Smooth muscle cell (in vitro differentiated cells): ENCODE results near the gene CNTNAP2. TPM values are rescaled to one million over a fixed set of nuclear protein-coding genes. Genes with fewer than 3 reads are reported as not detected.

ENCODE experiments used
- DNase-seq: peaks from one replicate; lab custom pipeline; 2025; ENCODE audit not compliant: unreplicated experiment; lab: John Stamatoyannopoulos, UW
- H2AFZ ChIP-seq: fragments of 200-600 bp; sonication (generic); 2 replicates; pipeline ENCODE4 v1.6.0; 2016; ENCODE audit warnings: antibody characterized with exemption, low read depth, mild to moderate bottlenecking
- H3F3A ChIP-seq: fragments of 200-600 bp; sonication (generic); 2 replicates; pipeline ENCODE4 v1.6.0; 2017; ENCODE audit warnings: antibody characterized with exemption, low read depth
- H3K27ac ChIP-seq: fragments of 200-600 bp; sonication (generic); 2 replicates; pipeline ENCODE4 v1.5.1; 2016; ENCODE audit warnings: low read depth, mild to moderate bottlenecking
- H3K27me3 ChIP-seq: fragments of 200-600 bp; sonication (generic); 2 replicates; pipeline ENCODE4 v1.6.1; 2016; ENCODE audit warnings: low read depth, mild to moderate bottlenecking
- H3K36me3 ChIP-seq: fragments of 200-600 bp; sonication (generic); 2 replicates; pipeline ENCODE4 v1.5.1; 2016; ENCODE audit warnings: low read depth
- H3K4me1 ChIP-seq: fragments of 200-600 bp; sonication (generic); 2 replicates; pipeline ENCODE4 v1.5.1; 2016; ENCODE audit warnings: low read depth
- H3K4me2 ChIP-seq: fragments of 200-600 bp; sonication (generic); 2 replicates; pipeline ENCODE4 v1.6.0; 2016; ENCODE audit warnings: mild to moderate bottlenecking
- H3K4me3 ChIP-seq: fragments of 200-600 bp; sonication (generic); 2 replicates; pipeline ENCODE4 v1.5.1; 2016; ENCODE audit warnings: mild to moderate bottlenecking
- H3K79me2 ChIP-seq: fragments of 200-600 bp; sonication (generic); 2 replicates; pipeline ENCODE4 v1.6.0; 2016; ENCODE audit warnings: low read depth, mild to moderate bottlenecking
- H3K9ac ChIP-seq: fragments of 200-600 bp; sonication (generic); 2 replicates; pipeline ENCODE4 v1.6.0; 2016; ENCODE audit warnings: low read depth
- H3K9me3 ChIP-seq: fragments of 200-600 bp; sonication (generic); replicated peaks from 2 replicates; pipeline ENCODE4 v1.5.1; 2016; ENCODE audit warnings: low read depth
- H4K20me1 ChIP-seq: fragments of 200-600 bp; sonication (generic); 2 replicates; pipeline ENCODE4 v1.6.0; 2016; ENCODE audit warnings: low read depth
- WGBS: methylation state at CpG from one replicate; pipeline ENCODE4 v1.1.7; 2016; ENCODE audit warnings: low lambda C conversion rate; 5-methylcytosine and 5-hydroxymethylcytosine counted together
- polyA plus RNA-seq: library from polyadenylated mRNA; unstranded; fragments of >200 nt; fragmentation: Nextera tagmentation; extraction: Ambion mirVana; gene quantifications from 2 replicates; pipeline ENCODE4 v1.2.1, GENCODE V29; 2016
- total RNA-seq: library from RNA; depleted of rRNA; stranded (reverse); fragments of >200 nt; gene quantifications from 2 replicates; pipeline ENCODE4 v1.2.3, GENCODE V29; 2014
- TF ChIP-seq, protein P1 (sequence below): fragments of 200-600 bp; sonication (generic); IDR thresholded peaks from 2 replicates; pipeline ENCODE4 v1.5.1; 2017; ENCODE audit warnings: borderline replicate concordance, mild to moderate bottlenecking, antibody characterized with exemption; ENCODE audit not compliant: insufficient read depth, poor library complexity, severe bottlenecking

The CNTNAP2 gene
- total and polyA plus RNA-seq, 2 experiments from 2014 or later, result 1.7 to 9.0 TPM

DNA sequence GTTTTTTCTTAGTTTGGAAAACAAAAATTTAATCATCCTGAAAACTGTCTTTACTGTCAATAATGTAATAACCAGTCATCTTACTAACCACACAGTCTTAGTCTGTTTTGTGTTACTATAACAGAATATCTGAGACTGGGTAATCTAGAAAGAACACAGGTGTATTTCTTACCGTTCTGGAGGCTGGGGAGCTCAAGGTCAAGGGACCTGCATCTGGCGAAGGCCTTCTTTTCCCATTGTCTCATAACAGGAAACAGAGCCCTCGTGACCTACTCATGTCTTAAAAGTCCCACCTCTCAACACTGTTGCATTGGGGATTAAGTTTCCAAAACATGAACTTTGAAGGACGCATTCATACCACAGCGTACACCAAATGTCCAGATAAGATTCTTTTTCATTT, 932.3 kb downstream of the CNTNAP2 start:
- WGBS, result 92% methylated on average over 5 of the region's 5 CpGs
- Histone ChIP-seq H3K4me1 (no peaks in the 10 kb centered on the region), H3K27me3 (no peaks in the 10 kb centered on the region), H3K4me2 (no peak overlapping the region), H3K36me3 (no peaks in the 10 kb centered on the region), H3K4me3 (no peak overlapping the region), H3K27ac (no peak overlapping the region), H3K9ac (no peak overlapping the region), H3K79me2 (no peaks in the 10 kb centered on the region), H4K20me1 (no peaks in the 10 kb centered on the region), H3F3A (no peaks in the 10 kb centered on the region), H3K9me3 (no peaks in the 10 kb centered on the region), H2AFZ (no peak overlapping the region)
- DNase-seq, result no peak
- TF ChIP-seq, protein P1, sequence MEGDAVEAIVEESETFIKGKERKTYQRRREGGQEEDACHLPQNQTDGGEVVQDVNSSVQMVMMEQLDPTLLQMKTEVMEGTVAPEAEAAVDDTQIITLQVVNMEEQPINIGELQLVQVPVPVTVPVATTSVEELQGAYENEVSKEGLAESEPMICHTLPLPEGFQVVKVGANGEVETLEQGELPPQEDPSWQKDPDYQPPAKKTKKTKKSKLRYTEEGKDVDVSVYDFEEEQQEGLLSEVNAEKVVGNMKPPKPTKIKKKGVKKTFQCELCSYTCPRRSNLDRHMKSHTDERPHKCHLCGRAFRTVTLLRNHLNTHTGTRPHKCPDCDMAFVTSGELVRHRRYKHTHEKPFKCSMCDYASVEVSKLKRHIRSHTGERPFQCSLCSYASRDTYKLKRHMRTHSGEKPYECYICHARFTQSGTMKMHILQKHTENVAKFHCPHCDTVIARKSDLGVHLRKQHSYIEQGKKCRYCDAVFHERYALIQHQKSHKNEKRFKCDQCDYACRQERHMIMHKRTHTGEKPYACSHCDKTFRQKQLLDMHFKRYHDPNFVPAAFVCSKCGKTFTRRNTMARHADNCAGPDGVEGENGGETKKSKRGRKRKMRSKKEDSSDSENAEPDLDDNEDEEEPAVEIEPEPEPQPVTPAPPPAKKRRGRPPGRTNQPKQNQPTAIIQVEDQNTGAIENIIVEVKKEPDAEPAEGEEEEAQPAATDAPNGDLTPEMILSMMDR, result no peak

DNA sequence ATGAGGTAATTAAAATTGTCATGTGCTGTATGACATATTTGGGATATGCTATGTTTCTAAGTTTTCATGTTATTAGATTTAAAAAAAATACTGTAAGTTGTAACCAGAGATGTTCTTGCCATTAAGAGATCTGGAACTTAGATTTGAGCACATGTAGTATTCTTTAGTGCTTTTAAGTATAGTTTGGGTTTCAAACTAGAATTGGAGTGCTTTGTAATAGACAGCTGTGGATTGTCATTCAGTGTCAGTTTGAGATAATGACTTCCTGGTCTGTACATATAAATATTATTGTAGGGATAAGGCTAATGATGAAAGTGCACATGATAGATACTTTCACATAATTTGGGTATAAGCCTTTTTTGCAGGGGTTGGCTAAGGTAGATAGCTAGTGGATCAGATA, 936.2 kb downstream of the CNTNAP2 start:
- H3K79me2 ChIP-seq, result no peaks in the 10 kb centered on the region
- no peaks in the 10 kb centered on the region for H4K20me1 ChIP-seq
- no peak overlapping the region for H3K4me3 ChIP-seq
- no peaks in the 10 kb centered on the region for H3K36me3 ChIP-seq
- no peaks in the 10 kb centered on the region for H3K27me3 ChIP-seq
- H3K4me2 ChIP-seq, result no peak overlapping the region
- H3K9ac ChIP-seq, result no peak overlapping the region
- no peaks in the 10 kb centered on the region for H3K4me1 ChIP-seq
- TF ChIP-seq, protein P1, result no peak
- no peak for DNase-seq
- H2AFZ ChIP-seq, result no peak overlapping the region
- H3K9me3 ChIP-seq, result no peaks in the 10 kb centered on the region
- H3K27ac ChIP-seq, result no peak overlapping the region
- H3F3A ChIP-seq, result no peaks in the 10 kb centered on the region

DNA sequence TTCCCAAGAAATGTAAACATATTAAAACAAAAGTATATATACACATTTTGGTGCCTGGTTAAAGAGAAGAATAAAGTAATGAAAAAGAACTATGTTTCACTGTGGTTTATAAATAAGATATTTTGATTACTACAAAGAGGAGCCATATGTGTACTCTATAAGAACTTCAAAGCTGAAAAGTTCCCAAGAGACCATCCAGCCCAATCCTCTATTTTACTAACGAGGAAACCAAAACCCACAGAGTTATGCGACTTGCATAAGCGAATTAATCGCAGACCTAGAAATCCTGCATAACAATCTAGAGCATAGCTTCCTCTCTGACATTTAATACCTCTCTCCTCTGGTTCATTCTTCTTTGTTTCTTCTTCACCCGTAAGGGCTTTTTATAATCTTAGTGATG, 937.1 kb downstream of the CNTNAP2 start:
- no peak overlapping the region for H3K27ac ChIP-seq
- DNase-seq, result no peak
- 83% methylated on average over 5 of the region's 5 CpGs for WGBS

DNA sequence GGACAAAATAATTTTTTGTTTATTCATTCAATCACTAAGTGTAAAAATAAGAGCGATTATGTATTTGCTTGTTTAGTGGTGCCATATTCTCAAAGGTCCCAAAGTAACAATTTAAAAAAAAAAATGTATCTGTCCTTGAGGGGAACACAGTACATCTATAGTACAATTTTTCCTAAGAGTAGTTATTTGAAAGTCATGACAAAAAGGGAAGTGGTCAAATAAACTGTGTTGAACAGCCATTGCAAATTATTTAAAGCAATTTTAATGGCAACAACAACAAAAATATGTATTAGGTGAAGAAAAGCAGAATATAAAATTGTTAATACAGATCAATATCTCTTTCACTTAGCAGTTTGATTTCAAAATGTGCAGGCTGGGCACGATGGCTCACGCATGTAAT, 943.5 kb downstream of the CNTNAP2 start:
- Histone ChIP-seq H3K27ac (no peak overlapping the region), H2AFZ (no peak overlapping the region), H3F3A (no peaks in the 10 kb centered on the region), H3K27me3 (no peaks in the 10 kb centered on the region), H4K20me1 (no peaks in the 10 kb centered on the region), H3K4me3 (no peak overlapping the region), H3K36me3 (no peaks in the 10 kb centered on the region), H3K9me3 (no peaks in the 10 kb centered on the region), H3K4me1 (no peaks in the 10 kb centered on the region), H3K9ac (no peak overlapping the region), H3K79me2 (no peaks in the 10 kb centered on the region), H3K4me2 (no peak overlapping the region)
- 95% methylated on average over 3 of the region's 3 CpGs for WGBS
- TF ChIP-seq, protein P1, result no peak
- DNase-seq, result no peak

More for the DNA sequence above, 937.1 kb downstream of the CNTNAP2 start:
- TF ChIP-seq, protein P1, result no peak
- no peaks in the 10 kb centered on the region for H3F3A ChIP-seq
- no peaks in the 10 kb centered on the region for H3K4me1 ChIP-seq
- H4K20me1 ChIP-seq, result no peaks in the 10 kb centered on the region
- H3K9ac ChIP-seq, result no peak overlapping the region
- H3K36me3 ChIP-seq, result no peaks in the 10 kb centered on the region
- H3K4me2 ChIP-seq, result no peak overlapping the region
- H3K79me2 ChIP-seq, result no peaks in the 10 kb centered on the region
- no peaks in the 10 kb centered on the region for H3K9me3 ChIP-seq
- no peak overlapping the region for H3K4me3 ChIP-seq
- H3K27me3 ChIP-seq, result no peaks in the 10 kb centered on the region
- no peak overlapping the region for H2AFZ ChIP-seq
